Measurements from ENCODE around the gene SF3A1.

DNA sequence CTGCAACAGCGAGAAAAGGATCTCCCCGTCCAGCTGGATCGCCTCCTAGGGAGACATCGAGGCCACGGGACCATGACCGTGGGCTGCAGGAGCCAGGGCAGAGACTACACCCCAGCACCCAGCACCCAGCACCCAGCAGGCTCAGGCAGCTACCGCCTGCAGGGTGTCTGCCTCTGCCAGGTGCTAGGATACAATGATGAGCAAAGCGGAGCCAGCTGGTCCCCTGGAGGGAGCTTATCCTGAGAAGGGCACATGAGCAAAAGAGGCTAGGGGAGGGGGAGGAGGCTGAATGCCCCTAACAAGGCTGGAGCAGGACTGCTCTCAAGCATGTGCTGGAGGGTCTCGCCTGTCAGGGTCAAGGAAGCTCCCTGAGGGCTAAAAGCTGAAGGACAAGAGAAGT, 62.6 kb downstream of the SF3A1 start:
- TF ChIP-seq, protein P1, sequence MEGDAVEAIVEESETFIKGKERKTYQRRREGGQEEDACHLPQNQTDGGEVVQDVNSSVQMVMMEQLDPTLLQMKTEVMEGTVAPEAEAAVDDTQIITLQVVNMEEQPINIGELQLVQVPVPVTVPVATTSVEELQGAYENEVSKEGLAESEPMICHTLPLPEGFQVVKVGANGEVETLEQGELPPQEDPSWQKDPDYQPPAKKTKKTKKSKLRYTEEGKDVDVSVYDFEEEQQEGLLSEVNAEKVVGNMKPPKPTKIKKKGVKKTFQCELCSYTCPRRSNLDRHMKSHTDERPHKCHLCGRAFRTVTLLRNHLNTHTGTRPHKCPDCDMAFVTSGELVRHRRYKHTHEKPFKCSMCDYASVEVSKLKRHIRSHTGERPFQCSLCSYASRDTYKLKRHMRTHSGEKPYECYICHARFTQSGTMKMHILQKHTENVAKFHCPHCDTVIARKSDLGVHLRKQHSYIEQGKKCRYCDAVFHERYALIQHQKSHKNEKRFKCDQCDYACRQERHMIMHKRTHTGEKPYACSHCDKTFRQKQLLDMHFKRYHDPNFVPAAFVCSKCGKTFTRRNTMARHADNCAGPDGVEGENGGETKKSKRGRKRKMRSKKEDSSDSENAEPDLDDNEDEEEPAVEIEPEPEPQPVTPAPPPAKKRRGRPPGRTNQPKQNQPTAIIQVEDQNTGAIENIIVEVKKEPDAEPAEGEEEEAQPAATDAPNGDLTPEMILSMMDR (IDR thresholded peaks at IDR 0.05): no peak
- TF ChIP-seq POLR2A (IDR thresholded peaks at IDR 0.05) (no peak), POLR2AphosphoS5 (IDR thresholded peaks at IDR 0.05; ENCODE audit: insufficient read depth in 1 of 2, low read depth in 1 of 2) (no peak)

All from vagina (tissue), 2 donors.